ENCODE data around the gene HOXA6.

DNA sequence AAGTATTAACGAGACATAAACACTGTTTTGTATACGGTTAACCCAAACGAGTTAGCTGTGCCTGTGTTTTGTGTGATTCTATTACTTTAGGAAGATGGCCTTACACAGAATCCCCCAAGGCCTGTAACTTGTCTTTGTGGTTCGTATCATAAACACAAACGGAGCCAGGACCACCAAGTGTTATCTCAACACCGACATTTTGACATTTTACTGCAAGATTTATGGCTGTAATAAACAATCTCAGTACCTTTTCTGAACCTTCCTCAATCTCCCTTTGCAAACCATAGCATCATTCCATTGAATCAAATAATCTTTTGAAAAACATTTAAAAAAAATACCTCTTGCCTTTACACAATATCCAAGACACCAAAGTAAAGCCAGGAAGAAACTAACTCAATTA, 14.6 kb downstream of the HOXA6 start:
- no peak for TF ChIP-seq EZH2 (IDR thresholded peaks at IDR 0.05; ENCODE audit: borderline replicate concordance, low read length)
- TF ChIP-seq, protein P1, sequence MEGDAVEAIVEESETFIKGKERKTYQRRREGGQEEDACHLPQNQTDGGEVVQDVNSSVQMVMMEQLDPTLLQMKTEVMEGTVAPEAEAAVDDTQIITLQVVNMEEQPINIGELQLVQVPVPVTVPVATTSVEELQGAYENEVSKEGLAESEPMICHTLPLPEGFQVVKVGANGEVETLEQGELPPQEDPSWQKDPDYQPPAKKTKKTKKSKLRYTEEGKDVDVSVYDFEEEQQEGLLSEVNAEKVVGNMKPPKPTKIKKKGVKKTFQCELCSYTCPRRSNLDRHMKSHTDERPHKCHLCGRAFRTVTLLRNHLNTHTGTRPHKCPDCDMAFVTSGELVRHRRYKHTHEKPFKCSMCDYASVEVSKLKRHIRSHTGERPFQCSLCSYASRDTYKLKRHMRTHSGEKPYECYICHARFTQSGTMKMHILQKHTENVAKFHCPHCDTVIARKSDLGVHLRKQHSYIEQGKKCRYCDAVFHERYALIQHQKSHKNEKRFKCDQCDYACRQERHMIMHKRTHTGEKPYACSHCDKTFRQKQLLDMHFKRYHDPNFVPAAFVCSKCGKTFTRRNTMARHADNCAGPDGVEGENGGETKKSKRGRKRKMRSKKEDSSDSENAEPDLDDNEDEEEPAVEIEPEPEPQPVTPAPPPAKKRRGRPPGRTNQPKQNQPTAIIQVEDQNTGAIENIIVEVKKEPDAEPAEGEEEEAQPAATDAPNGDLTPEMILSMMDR (IDR thresholded peaks at IDR 0.05; ENCODE audit: low read length): no peak
